Natural killer cell (primary cell): ENCODE data around the gene CACNA2D3. TPM values are rescaled to one million over a fixed set of nuclear protein-coding genes. Genes with fewer than 3 reads are reported as not detected.

Source experiments
- ATAC-seq, 3 donors: fragments of 150-1000 bp in 2 of 3; fragments of 200-7000 bp in 1 of 3; cut with Tn5 transposase; 1 replicate in 1 of 3; 2 replicates in 2 of 3; pipeline ENCODE4 v1.10.0; 2021; ENCODE audit warnings: mild to moderate bottlenecking in 2 of 3, moderate library complexity in 2 of 3
- DNase-seq, 2 donors: peaks; one replicate each; pipeline versions ENCODE4 v3.0.0 to v3.0.0-alpha.2; 2013 to 2021; ENCODE audit warnings: mixed read lengths in 1 of 2
- H3K27ac ChIP-seq: one replicate; pipeline ENCODE4 v1.5.1; 2013; ENCODE audit warnings: mild to moderate bottlenecking, low read length
- H3K27me3 ChIP-seq: one replicate; pipeline ENCODE4 v1.6.1; 2013; ENCODE audit warnings: low read length; ENCODE audit not compliant: control insufficient read depth, insufficient read depth
- H3K36me3 ChIP-seq: one replicate; pipeline ENCODE4 v1.6.1; 2013; ENCODE audit warnings: low read length; ENCODE audit not compliant: control insufficient read depth, insufficient read depth
- H3K4me1 ChIP-seq: one replicate; pipeline ENCODE4 v1.6.1; 2013; ENCODE audit warnings: low read length; ENCODE audit not compliant: control insufficient read depth, insufficient read depth
- H3K4me3 ChIP-seq: one replicate; pipeline ENCODE4 v1.5.1; 2013; ENCODE audit warnings: low read length
- H3K9me3 ChIP-seq: one replicate; pipeline ENCODE4 v1.6.1; 2013; ENCODE audit warnings: low read length; ENCODE audit not compliant: control insufficient read depth, insufficient read depth
- H3K27ac Mint-ChIP-seq, 2 donors: one replicate each; pipeline ENCODE4 v1.8.0; 2022; ENCODE audit warnings: mild to moderate bottlenecking in 2 of 2, mixed read lengths in 2 of 2, moderate library complexity in 1 of 2
- H3K27me3 Mint-ChIP-seq, 2 donors: one replicate each; pipeline ENCODE4 v1.8.0; 2022; ENCODE audit warnings: low read depth in 2 of 2, mixed read lengths in 2 of 2
- H3K36me3 Mint-ChIP-seq: one replicate; pipeline ENCODE4 v1.8.0; 2022; ENCODE audit warnings: mixed read lengths
- H3K4me1 Mint-ChIP-seq, 2 donors: one replicate each; pipeline ENCODE4 v1.8.0; 2022; ENCODE audit warnings: mixed read lengths in 2 of 2
- H3K4me3 Mint-ChIP-seq: one replicate; pipeline ENCODE4 v1.8.0; 2022; ENCODE audit warnings: mild to moderate bottlenecking, moderate library complexity, mixed read lengths
- H3K9me3 Mint-ChIP-seq, 2 donors: one replicate each; pipeline ENCODE4 v1.8.0; 2022; ENCODE audit warnings: mixed read lengths in 2 of 2
- WGBS: methylation state at CpG from one replicate; pipeline ENCODE4 v1.1.7; 2013; ENCODE audit warnings: missing lambda C conversion rate; ENCODE audit not compliant: insufficient coverage; 5-methylcytosine and 5-hydroxymethylcytosine counted together
- intact Hi-C: fragments of 100-400 bp; cut with micrococcal nuclease; formaldehyde crosslinking; loops from one replicate; pipeline ENCODE4 v1.14.2; 2022
- total RNA-seq, 4 donors: library from RNA; stranded (reverse); fragments of 120-200 nt in 1 of 4; gene quantifications; one replicate each; pipeline versions ENCODE4 v1.2.3 to v1.2.4, GENCODE V29; 2013 to 2022
- TF ChIP-seq, protein P1 (sequence below): fragments of 200-600 bp; IDR thresholded peaks from one replicate; pipeline ENCODE4 v1.8.0; 2022; ENCODE audit warnings: antibody characterized with exemption

The CACNA2D3 gene
- total RNA-seq, 3 donors from 2014 or later (not counting 1 experiment from before 2014, with no cell fraction given) = 0.49 TPM; not detected in 2

DNA sequence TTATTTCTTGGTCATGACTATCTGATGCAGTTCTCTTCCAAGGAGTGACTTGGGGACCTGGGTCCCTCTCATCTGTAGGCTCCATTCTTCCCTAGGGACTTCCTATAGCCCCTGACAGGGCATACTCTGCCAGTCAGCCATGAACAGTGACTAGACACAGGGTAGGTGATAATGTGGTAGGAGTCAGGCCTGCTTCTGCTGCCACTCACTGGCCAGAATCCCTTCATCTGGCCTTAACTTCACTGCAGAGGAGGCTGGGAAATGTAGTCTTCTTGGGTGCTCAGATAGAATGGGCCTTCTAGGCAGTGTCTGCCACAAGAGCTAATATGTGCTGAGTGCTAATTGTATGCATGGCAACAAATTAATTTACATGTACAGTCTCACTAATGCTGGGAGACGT is 84.5 kb downstream of the CACNA2D3 start:
- H3K27ac ChIP-seq = no peak overlapping the region
- no peak overlapping the region for H3K4me3 ChIP-seq
- Mint-ChIP-seq H3K36me3 (no peaks in the 10 kb centered on the region), H3K4me3 (no peak overlapping the region), H3K27me3 (no peaks in the 10 kb centered on the region), H3K4me1 (no peaks in the 10 kb centered on the region), H3K9me3 (peaks cover 0 to 3% of the 10 kb centered on the region in 2 donors), H3K27ac (no peak overlapping the region)
- intact Hi-C loops = no loop called here
- no peaks in the 10 kb centered on the region for H3K27me3 ChIP-seq
- H3K9me3 ChIP-seq = no peaks in the 10 kb centered on the region
- DNase-seq = no peak
- 83% methylated on average over 1 of the region's 1 CpG for WGBS
- no peaks in the 10 kb centered on the region for H3K36me3 ChIP-seq
- H3K4me1 ChIP-seq = no peaks in the 10 kb centered on the region
- no peak for ATAC-seq
- TF ChIP-seq, protein P1, sequence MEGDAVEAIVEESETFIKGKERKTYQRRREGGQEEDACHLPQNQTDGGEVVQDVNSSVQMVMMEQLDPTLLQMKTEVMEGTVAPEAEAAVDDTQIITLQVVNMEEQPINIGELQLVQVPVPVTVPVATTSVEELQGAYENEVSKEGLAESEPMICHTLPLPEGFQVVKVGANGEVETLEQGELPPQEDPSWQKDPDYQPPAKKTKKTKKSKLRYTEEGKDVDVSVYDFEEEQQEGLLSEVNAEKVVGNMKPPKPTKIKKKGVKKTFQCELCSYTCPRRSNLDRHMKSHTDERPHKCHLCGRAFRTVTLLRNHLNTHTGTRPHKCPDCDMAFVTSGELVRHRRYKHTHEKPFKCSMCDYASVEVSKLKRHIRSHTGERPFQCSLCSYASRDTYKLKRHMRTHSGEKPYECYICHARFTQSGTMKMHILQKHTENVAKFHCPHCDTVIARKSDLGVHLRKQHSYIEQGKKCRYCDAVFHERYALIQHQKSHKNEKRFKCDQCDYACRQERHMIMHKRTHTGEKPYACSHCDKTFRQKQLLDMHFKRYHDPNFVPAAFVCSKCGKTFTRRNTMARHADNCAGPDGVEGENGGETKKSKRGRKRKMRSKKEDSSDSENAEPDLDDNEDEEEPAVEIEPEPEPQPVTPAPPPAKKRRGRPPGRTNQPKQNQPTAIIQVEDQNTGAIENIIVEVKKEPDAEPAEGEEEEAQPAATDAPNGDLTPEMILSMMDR = no peak

DNA sequence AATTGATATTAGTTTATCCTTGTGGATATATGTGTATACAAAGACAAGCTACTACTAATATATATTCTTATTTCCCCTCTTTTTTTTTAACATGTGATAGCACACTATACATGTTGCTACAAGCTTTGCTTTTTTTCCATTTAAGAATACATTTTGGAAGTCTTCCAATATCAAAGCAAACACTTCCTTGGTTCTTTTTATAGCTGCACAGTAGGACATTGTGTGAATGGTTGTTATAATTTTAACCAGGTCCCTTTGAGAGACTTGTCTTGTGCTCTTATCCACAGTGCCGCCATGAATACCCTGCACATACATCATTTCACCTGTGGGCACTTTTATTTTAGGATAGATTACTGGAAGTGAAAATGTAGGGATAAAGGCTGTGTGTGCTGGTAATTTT is 88.7 kb downstream of the CACNA2D3 start:
- Mint-ChIP-seq H3K27me3 (no peaks in the 10 kb centered on the region), H3K27ac (no peak overlapping the region), H3K4me1 (no peaks in the 10 kb centered on the region), H3K36me3 (no peaks in the 10 kb centered on the region), H3K9me3 (peaks cover 0 to 5% of the 10 kb centered on the region in 2 donors), H3K4me3 (no peak overlapping the region)
- no peak overlapping the region for H3K4me3 ChIP-seq
- intact Hi-C loops = no loop called here
- no peaks in the 10 kb centered on the region for H3K4me1 ChIP-seq
- no peak overlapping the region for H3K27ac ChIP-seq
- no peaks in the 10 kb centered on the region for H3K36me3 ChIP-seq
- TF ChIP-seq, protein P1 = no peak
- no CpG with 5 or more reads among the region's 1 CpG for WGBS
- DNase-seq (no peak), ATAC-seq (no peak)
- H3K9me3 ChIP-seq = no peaks in the 10 kb centered on the region
- no peaks in the 10 kb centered on the region for H3K27me3 ChIP-seq

DNA sequence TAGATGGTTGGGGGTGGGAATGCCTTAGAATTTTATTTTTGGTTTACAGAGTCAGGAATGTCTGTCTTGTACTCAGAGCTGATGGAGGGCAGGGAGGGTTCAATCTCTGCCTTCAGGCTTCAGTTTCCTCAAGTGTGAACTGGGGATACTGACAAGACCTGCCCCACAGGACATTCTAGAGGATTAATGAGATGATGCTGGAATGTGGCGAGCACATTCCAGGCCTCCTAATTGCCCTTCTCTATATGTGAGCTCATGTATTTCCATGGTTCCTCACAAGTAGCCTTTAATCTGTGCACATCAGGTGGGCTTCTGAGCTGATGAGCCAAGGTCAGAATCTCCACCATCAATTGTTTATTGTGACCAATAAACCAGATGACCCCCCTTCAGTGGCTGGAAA is 90.4 kb downstream of the CACNA2D3 start:
- Mint-ChIP-seq H3K4me3 (no peak overlapping the region), H3K4me1 (no peaks in the 10 kb centered on the region), H3K9me3 (peaks cover 0 to 5% of the 10 kb centered on the region in 2 donors), H3K27me3 (no peaks in the 10 kb centered on the region), H3K36me3 (no peaks in the 10 kb centered on the region), H3K27ac (no peak overlapping the region)
- no peak for DNase-seq
- ATAC-seq = no peak
- TF ChIP-seq, protein P1 = no peak
- H3K27ac ChIP-seq = no peak overlapping the region
- no peaks in the 10 kb centered on the region for H3K4me1 ChIP-seq
- intact Hi-C loops = no loop called here
- H3K27me3 ChIP-seq = no peaks in the 10 kb centered on the region
- no peaks in the 10 kb centered on the region for H3K36me3 ChIP-seq
- H3K9me3 ChIP-seq = no peaks in the 10 kb centered on the region
- WGBS = 100% methylated on average over 1 of the region's 1 CpG
- H3K4me3 ChIP-seq = no peak overlapping the region

DNA sequence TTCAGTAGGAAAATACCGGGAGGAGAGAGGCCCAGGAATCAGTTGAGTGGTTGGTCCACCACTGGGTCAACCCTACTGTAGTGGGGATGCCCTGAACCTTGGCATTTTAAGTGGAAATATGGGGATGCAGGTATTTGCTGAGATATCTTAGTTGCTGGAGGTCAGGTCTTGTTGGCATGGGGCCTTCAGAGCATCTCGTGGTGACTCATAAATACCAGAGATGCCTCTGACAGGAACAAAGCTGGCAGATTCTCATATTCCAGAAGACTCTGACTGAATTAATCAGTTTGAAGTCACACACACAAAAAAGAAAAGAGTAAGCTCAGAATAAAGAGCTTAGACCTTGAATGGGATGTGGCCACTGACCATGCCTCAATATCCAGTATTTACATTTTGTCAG is 91.6 kb downstream of the CACNA2D3 start:
- no peak overlapping the region for H3K27ac ChIP-seq
- peaks cover 0 to 5% of the 10 kb centered on the region in 2 donors for H3K9me3 Mint-ChIP-seq
- no peaks in the 10 kb centered on the region for H3K4me1 Mint-ChIP-seq
- H3K9me3 ChIP-seq = no peaks in the 10 kb centered on the region
- no peaks in the 10 kb centered on the region for H3K27me3 Mint-ChIP-seq
- TF ChIP-seq, protein P1 = no peak
- H3K36me3 Mint-ChIP-seq = no peaks in the 10 kb centered on the region
- no peak for ATAC-seq
- WGBS = 85% methylated on average over 2 of the region's 2 CpGs
- no peaks in the 10 kb centered on the region for H3K27me3 ChIP-seq
- H3K27ac Mint-ChIP-seq = no peak overlapping the region
- no peaks in the 10 kb centered on the region for H3K36me3 ChIP-seq
- no peak overlapping the region for H3K4me3 Mint-ChIP-seq
- no peak for DNase-seq
- H3K4me1 ChIP-seq = no peaks in the 10 kb centered on the region
- intact Hi-C loops = no loop called here
- no peak overlapping the region for H3K4me3 ChIP-seq
